ENCODE data around the gene POLR1D.

DNA sequence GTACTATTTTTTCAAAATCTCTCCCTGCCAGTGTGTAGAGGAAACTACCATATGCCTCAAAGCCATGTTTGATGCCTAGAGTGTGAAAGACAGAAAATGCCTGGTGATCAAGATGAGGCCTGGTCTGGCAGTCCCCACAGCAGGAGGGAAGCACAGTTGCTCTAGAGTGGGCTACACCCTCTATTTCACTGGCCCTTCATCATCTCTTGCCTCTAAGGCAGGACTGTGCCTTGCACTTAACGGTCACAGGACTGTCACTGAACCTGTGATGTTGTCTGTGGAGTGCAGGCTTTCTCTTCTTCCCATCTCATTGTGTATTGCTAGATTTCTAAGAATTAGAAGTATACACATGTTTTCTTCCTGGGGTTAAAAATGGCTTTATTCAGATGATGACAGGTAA is 16.3 kb downstream of the POLR1D start:
- TF ChIP-seq POLR2A (IDR thresholded peaks at IDR 0.05) (no peak), CTCF (IDR thresholded peaks at IDR 0.05) (no peak)
